GM23338 (cell line): ENCODE results near the gene NEU2. TPM values are rescaled to one million over a fixed set of nuclear protein-coding genes. Genes with fewer than 3 reads are reported as not detected.
A peak's percentile ranks its signal among the peaks of the same experiment; 100 is the strongest.

Experiments
- ATAC-seq: fragments of 200-7000 bp; cut with Tn5 transposase; 3 replicates; pipeline ENCODE4 v1.9.1; 2020
- DNase-seq: peaks from one replicate; pipeline ENCODE4 v3.0.0-alpha.2; 2015; ENCODE audit warnings: low spot score
- H2AFZ ChIP-seq: fragments of 200-600 bp; sonication (generic); 2 replicates; pipeline ENCODE4 v1.8.0; 2016; ENCODE audit warnings: antibody characterized with exemption, mild to moderate bottlenecking, moderate library complexity
- H3F3A ChIP-seq: fragments of 200-600 bp; sonication (generic); replicated peaks from 2 replicates; pipeline ENCODE4 v1.8.0; 2017; ENCODE audit warnings: antibody characterized with exemption, mixed run types, low read depth
- H3K27ac ChIP-seq: fragments of 200-600 bp; sonication (generic); 2 replicates; pipeline ENCODE4 v1.6.1; 2016; ENCODE audit warnings: low read depth
- H3K27me3 ChIP-seq: fragments of 200-600 bp; sonication (generic); 2 replicates; pipeline ENCODE4 v1.8.0; 2016; ENCODE audit warnings: mild to moderate bottlenecking, mixed run types, moderate library complexity; ENCODE audit not compliant: insufficient read depth
- H3K36me3 ChIP-seq: fragments of 200-600 bp; sonication (generic); 2 replicates; pipeline ENCODE4 v1.8.0; 2016; ENCODE audit warnings: mild to moderate bottlenecking; ENCODE audit not compliant: insufficient read depth
- H3K4me1 ChIP-seq: fragments of 200-600 bp; sonication (generic); 2 replicates; pipeline ENCODE4 v1.8.0; 2016; ENCODE audit warnings: mild to moderate bottlenecking, moderate library complexity; ENCODE audit not compliant: insufficient read depth
- H3K4me2 ChIP-seq: fragments of 200-600 bp; sonication (generic); 2 replicates; pipeline ENCODE4 v1.7.1; 2017; ENCODE audit warnings: mixed run types
- H3K4me3 ChIP-seq: fragments of 200-600 bp; sonication (generic); 2 replicates; pipeline ENCODE4 v1.6.1; 2016; ENCODE audit warnings: mixed run types
- H3K79me2 ChIP-seq: fragments of 200-600 bp; sonication (generic); replicated peaks from 2 replicates; pipeline ENCODE4 v1.8.0; 2017; ENCODE audit warnings: mild to moderate bottlenecking; ENCODE audit not compliant: insufficient read depth
- H3K9me2 ChIP-seq: fragments of 200-600 bp; sonication (generic); 2 replicates; pipeline ENCODE4 v1.8.0; 2017; ENCODE audit not compliant: insufficient read depth
- H4K20me1 ChIP-seq: fragments of 200-600 bp; sonication (generic); replicated peaks from 2 replicates; pipeline ENCODE4 v1.8.0; 2017; ENCODE audit warnings: mild to moderate bottlenecking; ENCODE audit not compliant: insufficient read depth
- H3K27ac Mint-ChIP-seq: 2 replicates; pipeline ENCODE4 v1.8.0; 2020; ENCODE audit warnings: inconsistent platforms, mild to moderate bottlenecking, moderate library complexity, mixed read lengths
- H3K27me3 Mint-ChIP-seq: 3 replicates; pipeline ENCODE4 v1.8.0; 2022; ENCODE audit warnings: low read depth, mild to moderate bottlenecking, moderate library complexity, mixed read lengths, inconsistent platforms; ENCODE audit not compliant: insufficient read depth, poor library complexity
- H3K36me3 Mint-ChIP-seq: 3 replicates; pipeline ENCODE4 v1.8.0; 2021; ENCODE audit warnings: low read depth, mild to moderate bottlenecking, inconsistent platforms, moderate library complexity, mixed read lengths
- H3K4me1 Mint-ChIP-seq: 3 replicates; pipeline ENCODE4 v1.8.0; 2020; ENCODE audit warnings: mild to moderate bottlenecking, inconsistent platforms, mixed read lengths
- H3K4me3 Mint-ChIP-seq: 3 replicates; pipeline ENCODE4 v1.8.0; 2021; ENCODE audit warnings: moderate library complexity, mild to moderate bottlenecking, inconsistent platforms, mixed read lengths
- H3K9me3 Mint-ChIP-seq: 3 replicates; pipeline ENCODE4 v1.8.0; 2020; ENCODE audit warnings: moderate library complexity, mild to moderate bottlenecking, inconsistent platforms, mixed read lengths
- CTCF ChIP-seq, 2 experiments: fragments of 200-600 bp in 1 of 2; sonication (generic) in 1 of 2; conservative IDR thresholded peaks; 2 replicates each; pipeline versions ENCODE4 v1.5.1 to v1.6.1; 2016 to 2017; ENCODE audit warnings: antibody characterized with exemption in 2 of 2, low read depth in 2 of 2, mild to moderate bottlenecking in 2 of 2, moderate library complexity in 1 of 2
- EZH2phosphoT487 ChIP-seq: fragments of 200-600 bp; sonication (generic); IDR thresholded peaks from one replicate; pipeline ENCODE4 v1.8.1; 2018; ENCODE audit warnings: antibody characterized with exemption; ENCODE audit not compliant: unreplicated experiment
- NANOG ChIP-seq: IDR thresholded peaks from 2 replicates; pipeline ENCODE4 v1.6.1; 2016; ENCODE audit warnings: antibody characterized with exemption, borderline replicate concordance
- STAT1 ChIP-seq: IDR thresholded peaks from one replicate; pipeline ENCODE4 v1.6.1; 2016; ENCODE audit warnings: antibody characterized with exemption; ENCODE audit not compliant: unreplicated experiment
- ZNF114 ChIP-seq: fragments of 250-450 bp; sonication (Bioruptor Pico); IDR thresholded peaks from 2 replicates; pipeline ENCODE4 v1.5.0; 2020; ENCODE audit warnings: mild to moderate bottlenecking, moderate library complexity
- polyA plus RNA-seq: library from polyadenylated mRNA; unstranded; fragments of >200 nt; fragmentation: Nextera tagmentation; extraction: Ambion mirVana; gene quantifications from 2 replicates; pipeline ENCODE4 v1.2.1, GENCODE V29; 2016
- total RNA-seq: library from RNA; depleted of rRNA; stranded (reverse); fragments of >200 nt; shearing (Covaris generic); gene quantifications from 2 replicates; pipeline ENCODE4 v1.2.3, GENCODE V29; 2014
- TF ChIP-seq, protein P1 (sequence below): IDR thresholded peaks from one replicate; pipeline ENCODE4 v1.6.1; 2018; ENCODE audit warnings: antibody characterized with exemption; ENCODE audit not compliant: unreplicated experiment
- TF ChIP-seq, protein P2 (sequence below): IDR thresholded peaks from 2 replicates; pipeline ENCODE4 v1.6.1; 2016; ENCODE audit warnings: antibody characterized with exemption

Gene NEU2
- total and polyA plus RNA-seq, 2 experiments from 2014 or later, result not detected

- Mint-ChIP-seq H3K27me3 (peaks cover 4% of the 10 kb centered on the region), H3K9me3 (no peaks in the 10 kb centered on the region; the same call in 2 of the 3 replicates), H3K4me1 (peaks cover 12% of the 10 kb centered on the region), H3K36me3 (peaks cover 3% of the 10 kb centered on the region; the same call in 1 of the 3 replicates), H3K4me3 (no peak overlapping the region), H3K27ac (no peak overlapping the region)
- Histone ChIP-seq H3K36me3 (no peaks in the 10 kb centered on the region), H3K79me2 (no peaks in the 10 kb centered on the region), H2AFZ (peak overlapping the region; percentile 84), H3K4me2 (no peak overlapping the region), H4K20me1 (no peaks in the 10 kb centered on the region), H3K4me3 (no peak overlapping the region), H3K27me3 (no peaks in the 10 kb centered on the region), H3K27ac (no peak overlapping the region), H3F3A (peaks cover 13% of the 10 kb centered on the region), H3K4me1 (no peaks in the 10 kb centered on the region), H3K9me2 (peaks cover 6% of the 10 kb centered on the region; the same call in 1 of the 2 replicates)
- ATAC-seq (peak; percentile 80), DNase-seq (peak; percentile 41)
- TF ChIP-seq CTCF (conservative IDR thresholded peaks at IDR 0.05; ENCODE audit: low read depth in 2 of 2), result peak; percentile 12 to 34; a peak in 1 of 4 replicates
- TF ChIP-seq, protein P1, sequence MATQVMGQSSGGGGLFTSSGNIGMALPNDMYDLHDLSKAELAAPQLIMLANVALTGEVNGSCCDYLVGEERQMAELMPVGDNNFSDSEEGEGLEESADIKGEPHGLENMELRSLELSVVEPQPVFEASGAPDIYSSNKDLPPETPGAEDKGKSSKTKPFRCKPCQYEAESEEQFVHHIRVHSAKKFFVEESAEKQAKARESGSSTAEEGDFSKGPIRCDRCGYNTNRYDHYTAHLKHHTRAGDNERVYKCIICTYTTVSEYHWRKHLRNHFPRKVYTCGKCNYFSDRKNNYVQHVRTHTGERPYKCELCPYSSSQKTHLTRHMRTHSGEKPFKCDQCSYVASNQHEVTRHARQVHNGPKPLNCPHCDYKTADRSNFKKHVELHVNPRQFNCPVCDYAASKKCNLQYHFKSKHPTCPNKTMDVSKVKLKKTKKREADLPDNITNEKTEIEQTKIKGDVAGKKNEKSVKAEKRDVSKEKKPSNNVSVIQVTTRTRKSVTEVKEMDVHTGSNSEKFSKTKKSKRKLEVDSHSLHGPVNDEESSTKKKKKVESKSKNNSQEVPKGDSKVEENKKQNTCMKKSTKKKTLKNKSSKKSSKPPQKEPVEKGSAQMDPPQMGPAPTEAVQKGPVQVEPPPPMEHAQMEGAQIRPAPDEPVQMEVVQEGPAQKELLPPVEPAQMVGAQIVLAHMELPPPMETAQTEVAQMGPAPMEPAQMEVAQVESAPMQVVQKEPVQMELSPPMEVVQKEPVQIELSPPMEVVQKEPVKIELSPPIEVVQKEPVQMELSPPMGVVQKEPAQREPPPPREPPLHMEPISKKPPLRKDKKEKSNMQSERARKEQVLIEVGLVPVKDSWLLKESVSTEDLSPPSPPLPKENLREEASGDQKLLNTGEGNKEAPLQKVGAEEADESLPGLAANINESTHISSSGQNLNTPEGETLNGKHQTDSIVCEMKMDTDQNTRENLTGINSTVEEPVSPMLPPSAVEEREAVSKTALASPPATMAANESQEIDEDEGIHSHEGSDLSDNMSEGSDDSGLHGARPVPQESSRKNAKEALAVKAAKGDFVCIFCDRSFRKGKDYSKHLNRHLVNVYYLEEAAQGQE, result no peak
Measured at GRCh38 chr2:233031556-233032500, 644 bp upstream of the NEU2 start.

DNA sequence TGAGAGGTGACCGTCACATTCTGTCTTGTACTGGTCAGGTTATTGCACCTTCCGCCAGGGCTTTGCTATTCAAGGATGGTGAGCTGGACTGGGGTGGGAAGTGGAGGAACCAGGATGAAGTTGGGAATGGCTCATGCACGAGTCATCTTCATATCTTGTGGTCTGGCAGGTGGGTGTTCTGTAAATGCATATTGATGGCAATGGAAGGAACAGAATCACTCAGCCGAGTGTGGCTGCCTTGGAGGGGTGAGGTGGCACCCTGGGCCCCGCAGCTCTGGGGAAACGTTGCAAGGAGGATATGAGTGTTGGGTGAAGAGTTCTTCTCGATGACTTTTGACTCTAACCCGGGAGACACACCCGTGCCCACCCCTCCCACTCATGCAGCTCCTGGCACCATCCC lies 1.2 kb downstream of the NEU2 start:
- Histone ChIP-seq H3K4me3 (no peak overlapping the region), H3K9me2 (peaks cover 6% of the 10 kb centered on the region; the same call in 1 of the 2 replicates), H2AFZ (no peak overlapping the region), H3K27ac (no peak overlapping the region), H3K36me3 (no peaks in the 10 kb centered on the region), H3K4me1 (no peaks in the 10 kb centered on the region), H3K4me2 (no peak overlapping the region), H4K20me1 (no peaks in the 10 kb centered on the region), H3F3A (peaks cover 13% of the 10 kb centered on the region), H3K79me2 (no peaks in the 10 kb centered on the region), H3K27me3 (no peaks in the 10 kb centered on the region)
- no peak for ATAC-seq
- Mint-ChIP-seq H3K36me3 (peaks cover 3% of the 10 kb centered on the region; the same call in 1 of the 3 replicates), H3K27me3 (peaks cover 3% of the 10 kb centered on the region), H3K4me1 (peaks cover 11% of the 10 kb centered on the region), H3K9me3 (peaks cover 3% of the 10 kb centered on the region; the same call in 1 of the 3 replicates), H3K4me3 (no peak overlapping the region), H3K27ac (no peak overlapping the region)
- TF ChIP-seq, protein P1, result no peak
- TF ChIP-seq NANOG, result no peak
- TF ChIP-seq, protein P2, sequence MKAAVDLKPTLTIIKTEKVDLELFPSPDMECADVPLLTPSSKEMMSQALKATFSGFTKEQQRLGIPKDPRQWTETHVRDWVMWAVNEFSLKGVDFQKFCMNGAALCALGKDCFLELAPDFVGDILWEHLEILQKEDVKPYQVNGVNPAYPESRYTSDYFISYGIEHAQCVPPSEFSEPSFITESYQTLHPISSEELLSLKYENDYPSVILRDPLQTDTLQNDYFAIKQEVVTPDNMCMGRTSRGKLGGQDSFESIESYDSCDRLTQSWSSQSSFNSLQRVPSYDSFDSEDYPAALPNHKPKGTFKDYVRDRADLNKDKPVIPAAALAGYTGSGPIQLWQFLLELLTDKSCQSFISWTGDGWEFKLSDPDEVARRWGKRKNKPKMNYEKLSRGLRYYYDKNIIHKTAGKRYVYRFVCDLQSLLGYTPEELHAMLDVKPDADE, result no peak
- TF ChIP-seq EZH2phosphoT487, result no peak
- TF ChIP-seq STAT1, result no peak
- TF ChIP-seq ZNF114 (CRISPR knock-in tag), result no peak
- DNase-seq, result no peak
